ENCODE results near the gene SMARCC2.
"Not testable (repeated sequence)": the region's sequence is repeated elsewhere in the genome, so short reads cannot be mapped to it uniquely, and the experiment has no call there.

The SMARCC2 gene

DNA sequence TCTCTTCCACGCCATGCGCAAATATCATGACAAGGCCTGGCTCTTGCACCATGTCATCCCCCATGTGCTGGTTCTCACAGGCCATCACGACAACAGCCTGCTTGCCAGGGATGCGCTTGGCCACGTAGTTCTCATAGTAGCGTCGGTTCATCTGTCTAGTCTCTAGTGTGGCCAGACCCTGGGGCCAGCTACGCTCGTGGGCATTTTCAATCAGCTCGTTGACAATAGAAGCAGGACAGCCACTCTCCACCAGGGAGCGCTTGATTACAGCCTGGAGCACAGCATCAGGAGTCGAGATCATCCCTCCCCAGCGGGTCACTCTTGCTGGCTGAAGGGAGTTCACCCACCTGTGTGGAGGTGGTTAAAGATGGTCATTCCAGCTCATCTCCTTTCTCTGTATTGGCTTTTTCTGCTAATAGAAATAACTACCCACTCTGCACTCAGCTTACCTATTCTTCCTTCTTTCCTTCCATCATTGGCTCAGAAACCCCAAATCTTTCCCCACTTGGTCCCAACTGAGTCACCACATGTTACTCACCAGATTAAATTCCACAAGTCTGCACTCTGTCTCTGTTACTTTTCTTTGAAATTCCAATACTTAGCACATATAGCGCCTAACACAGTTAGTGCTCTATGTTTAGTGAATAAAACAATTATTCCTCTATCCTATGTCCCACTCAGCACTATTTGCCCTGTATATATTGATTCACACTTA is 17.3 kb upstream of the SMARCC2 start:
- DNase-seq: peak in 4 of 6 experiments; percentile 3 to 28 (median 11)

DNA sequence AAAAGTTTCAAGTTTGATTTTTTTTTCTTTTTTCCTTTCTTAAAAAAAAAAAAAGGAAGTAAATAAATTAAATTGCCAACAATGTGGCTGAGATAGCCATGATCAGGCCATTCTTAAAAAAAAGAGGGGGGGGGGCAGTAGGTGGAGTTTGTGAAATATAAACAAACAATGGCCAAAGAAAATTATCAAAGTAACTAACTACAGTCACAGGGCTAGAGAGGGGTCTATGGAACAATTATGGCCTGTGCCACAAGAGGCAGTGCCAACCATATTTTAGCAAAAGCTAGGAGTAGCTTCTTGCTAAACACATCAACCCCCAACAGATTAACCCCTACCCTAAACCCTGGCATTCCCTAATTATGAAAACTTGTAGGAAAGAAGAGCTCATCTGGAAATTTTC is 16.2 kb upstream of the SMARCC2 start:
- DNase-seq: no peak

DNA sequence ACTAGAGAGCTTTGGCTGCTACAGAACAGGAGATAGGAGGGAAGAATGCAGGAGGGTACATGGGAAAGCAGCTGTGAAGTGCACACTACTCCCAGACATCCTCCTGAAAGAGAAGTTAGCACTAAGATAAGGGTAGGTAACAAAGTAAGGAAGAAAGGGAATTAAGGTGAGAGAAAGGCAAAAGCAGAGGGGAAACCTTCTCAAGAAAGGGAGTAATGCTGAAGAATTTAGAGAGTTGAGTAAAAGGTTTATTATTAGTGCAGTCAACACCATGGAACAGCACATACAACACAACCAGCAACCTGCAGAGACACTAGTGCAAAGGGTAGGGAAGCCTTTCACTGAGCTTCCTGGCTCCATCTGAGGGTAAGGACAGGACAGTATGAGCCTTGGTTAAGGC is 15.0 kb upstream of the SMARCC2 start:
- DNase-seq: no peak

DNA sequence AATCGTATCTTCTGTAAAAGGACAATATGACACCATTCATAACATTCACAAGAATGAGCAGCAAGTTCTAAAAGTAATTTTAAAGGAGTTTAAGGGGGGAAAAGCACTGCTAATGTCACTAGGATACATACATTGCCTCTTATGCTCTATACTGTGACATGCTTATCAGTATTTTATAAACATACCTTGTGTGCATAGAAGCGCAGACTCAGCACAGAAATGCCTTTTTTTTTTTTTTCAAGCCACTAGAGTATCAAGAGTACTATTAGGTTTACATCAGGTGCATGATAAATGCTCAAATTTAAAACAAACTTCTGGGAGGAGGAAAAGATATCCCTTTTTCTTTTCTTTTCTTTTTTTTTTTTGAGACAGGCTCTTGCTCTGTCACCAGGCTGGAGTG is 13.6 kb upstream of the SMARCC2 start:
- DNase-seq: no peak

DNA sequence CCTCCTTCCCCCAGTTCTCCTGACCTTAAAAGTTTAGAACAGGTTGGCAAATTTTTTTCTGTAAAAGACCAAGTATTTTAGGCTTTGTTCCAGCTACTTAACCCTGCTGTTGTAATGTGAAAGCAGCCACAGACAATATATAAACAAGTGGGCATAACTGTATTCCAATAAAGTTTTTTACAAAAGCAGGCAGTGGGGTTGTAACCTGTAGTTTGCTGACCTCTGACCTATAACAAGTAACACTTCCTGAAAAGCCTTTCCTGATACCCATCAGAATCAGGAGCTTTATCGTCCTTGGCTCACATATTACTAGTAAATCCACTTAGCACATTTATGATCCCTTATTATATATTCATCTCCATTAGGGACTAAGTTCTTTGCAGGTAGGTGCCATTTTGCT is 13.1 kb upstream of the SMARCC2 start:
- no peak for DNase-seq

DNA sequence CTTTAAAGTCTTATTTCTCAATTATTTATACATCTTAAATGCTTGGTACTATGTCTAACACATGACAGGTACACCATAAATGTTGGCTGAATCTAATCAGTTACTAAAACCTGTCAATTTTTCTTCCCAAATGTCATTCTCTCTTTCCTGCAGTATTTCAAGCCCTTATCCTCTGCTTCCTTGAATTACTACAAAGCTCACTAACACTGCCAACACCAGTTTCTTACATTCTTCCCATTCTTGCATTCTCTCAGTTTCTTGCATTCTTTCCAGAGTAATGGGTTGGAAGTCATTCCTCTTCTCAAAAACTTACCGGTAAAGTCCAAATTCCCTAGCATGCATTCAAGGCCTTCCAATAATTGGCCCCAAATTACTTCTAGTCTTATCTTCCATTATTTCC is 9.6 kb upstream of the SMARCC2 start:
- DNase-seq: no peak

DNA sequence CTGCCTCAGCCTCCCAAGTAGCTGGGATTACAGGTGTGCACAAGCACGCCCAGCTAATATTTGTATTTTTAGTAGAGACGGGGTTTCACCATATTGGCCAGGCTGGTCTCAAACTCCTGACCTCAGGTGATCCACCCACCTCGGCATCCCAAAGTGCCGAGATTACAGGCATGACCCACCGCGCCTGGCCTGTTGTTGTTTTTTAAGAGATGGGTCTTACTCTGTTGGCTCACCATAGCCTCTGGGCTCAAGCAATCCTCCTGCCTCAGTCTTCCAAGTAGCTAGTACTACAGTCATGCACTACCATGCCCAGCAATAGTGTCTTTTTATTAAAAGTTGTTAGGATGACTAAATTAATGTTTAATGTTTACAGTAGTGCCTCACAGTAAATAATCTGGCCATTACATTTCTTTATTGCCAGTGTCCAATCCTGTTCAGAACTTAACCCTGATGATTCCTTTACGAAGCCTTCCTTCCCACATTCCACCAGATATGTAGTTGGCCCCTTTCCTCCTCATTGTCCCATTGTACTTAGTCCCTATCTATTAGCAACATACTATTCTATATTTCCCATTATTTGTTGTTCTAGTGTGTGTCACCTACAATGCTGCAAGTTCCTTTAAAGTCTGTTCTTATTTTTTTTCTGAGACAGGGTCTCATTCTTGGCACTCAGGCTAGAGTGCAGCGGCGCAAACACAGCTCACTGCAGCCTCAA is 8.8 kb upstream of the SMARCC2 start:
- no peak for DNase-seq

DNA sequence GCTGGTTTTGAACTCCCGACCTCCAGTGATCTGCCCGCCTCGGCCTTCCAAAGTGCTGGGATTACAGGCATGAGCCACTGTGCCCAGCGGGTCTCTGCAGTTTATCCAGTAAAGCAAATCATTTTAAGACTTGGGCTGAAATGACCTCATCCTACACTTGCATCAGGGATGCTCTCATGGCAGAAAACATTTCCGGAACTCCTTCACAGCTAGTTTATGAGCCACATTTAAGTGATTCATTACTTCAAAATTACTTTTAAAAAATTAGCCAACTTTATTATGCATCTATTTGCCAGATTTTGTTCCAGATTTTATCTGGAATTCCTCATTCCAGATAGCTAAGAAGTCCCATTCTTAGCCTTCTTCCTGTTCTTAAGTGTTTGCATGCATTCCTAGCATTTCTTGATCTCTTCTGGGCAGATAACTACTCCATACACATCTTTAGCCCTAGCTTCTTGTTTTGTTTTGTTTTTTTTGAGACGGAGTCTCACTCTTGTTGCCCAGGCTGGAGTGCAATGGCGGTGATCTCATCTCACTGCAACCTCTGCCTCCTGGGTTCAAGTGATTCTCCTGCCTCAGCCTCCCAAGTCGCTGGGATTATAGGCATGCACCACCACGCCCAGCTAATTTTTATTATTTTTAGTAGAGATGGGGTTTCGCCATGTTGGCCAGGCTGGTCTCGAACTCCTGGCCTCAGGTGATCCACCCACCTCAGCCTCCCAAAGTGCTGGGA is 7.7 kb upstream of the SMARCC2 start:
- not testable (repeated sequence) for DNase-seq

DNA sequence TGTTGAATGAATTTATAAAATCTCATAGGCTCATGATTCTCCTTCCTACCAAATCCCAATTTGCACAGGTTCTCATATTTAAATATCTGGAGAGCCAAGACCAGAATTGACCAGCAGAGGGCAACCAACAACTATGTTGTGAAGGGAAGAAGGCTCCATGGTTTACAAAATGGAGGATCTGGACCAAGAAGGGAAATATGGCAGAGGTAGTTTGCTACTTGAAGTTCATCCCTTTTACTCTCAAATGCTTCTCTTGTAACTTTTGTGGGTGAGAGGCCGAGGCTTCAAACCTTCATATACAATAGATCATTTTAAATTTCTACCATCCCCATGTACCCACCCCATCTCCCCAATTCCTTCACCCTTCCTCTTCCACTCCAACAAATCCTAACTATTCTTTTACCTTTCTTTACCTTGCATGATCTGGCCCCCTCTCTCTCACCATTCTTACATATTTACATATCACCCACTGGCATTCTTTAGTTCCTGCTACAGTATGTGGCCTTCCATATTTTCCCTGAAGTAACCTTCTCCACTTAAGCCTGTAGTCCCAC is 3.8 kb upstream of the SMARCC2 start:
- DNase-seq: peak; percentile 17 to 77 (median 64)

DNA sequence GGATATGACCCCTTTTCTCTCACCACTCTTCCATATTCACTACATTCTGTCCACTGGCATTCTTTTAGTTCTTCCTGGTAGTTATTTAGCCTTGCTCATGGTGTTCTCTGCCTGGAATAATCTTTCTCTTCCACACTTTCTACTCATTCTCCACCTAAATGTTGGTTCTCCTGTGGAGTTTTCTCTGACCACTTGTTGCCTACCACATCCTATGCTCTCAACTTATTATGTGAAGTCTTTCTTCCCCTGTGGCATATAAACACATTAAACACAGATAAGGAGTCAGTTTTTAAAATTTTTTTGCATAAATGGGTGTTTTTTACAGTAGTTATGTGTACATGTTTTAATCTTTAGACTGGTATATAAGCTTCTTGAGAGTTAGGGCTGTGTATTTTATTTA is 3.3 kb upstream of the SMARCC2 start:
- no peak for DNase-seq

DNA sequence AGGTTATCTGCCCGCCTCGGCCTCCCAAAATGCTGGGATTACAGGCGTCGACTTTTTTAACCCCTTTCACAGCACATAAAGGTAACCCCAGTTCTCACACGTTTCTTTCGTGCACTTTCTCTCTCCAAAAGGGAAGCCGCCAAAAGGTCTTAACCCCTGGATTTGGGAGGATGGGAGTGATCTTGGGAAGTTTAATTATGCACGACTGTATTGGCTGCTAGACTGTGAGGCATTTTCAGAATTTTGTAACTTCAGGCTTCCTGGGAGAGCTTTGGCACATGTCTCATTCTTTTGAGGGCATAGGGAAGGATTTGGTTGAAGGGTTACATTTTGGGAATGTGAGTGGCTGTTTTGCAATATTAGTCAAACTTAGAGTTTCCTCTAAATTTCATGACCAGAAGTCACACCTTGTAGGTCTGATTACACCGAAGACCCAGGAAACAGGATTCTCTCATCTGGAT is 1.4 kb upstream of the SMARCC2 start:
- no peak for DNase-seq

DNA sequence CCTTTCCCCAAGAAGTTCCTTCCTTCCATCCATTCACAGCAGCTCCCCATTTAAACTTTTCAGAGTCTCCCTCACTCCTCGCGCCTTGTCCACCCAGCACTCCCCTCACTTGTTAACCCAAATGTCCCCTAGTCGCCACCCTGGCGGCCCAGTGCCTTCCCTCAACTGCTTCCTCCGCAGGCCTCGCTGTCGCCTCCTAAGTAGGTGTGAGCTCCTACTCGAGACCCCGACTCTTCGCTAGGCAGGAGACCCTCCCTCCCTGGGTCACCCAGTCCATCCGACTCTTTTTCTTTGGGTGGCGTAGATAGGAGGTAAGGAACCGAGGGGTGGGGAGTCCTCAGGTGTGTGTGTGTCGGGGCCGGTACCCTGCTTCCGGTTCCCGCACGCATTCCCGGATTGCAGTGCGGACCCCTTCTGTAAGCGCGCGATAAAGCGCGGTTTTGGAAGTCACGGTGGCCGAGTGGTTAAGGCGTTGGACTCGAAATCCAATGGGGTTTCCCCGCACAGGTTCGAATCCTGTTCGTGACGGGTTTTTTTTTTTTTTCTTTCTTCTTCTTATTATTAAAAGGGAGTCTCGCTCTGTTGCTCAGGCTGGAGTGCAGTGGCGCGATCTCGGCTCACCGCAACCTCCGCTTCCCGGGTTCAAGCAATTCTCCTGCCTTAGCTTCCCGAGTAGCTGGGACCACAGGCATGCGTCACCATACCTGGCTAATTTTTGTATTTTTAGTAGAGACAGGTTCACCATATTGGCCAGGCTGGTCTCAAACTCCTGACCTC is 823 bp upstream of the SMARCC2 start:
- DNase-seq: peak; percentile 55 to 79 (median 70)

DNA sequence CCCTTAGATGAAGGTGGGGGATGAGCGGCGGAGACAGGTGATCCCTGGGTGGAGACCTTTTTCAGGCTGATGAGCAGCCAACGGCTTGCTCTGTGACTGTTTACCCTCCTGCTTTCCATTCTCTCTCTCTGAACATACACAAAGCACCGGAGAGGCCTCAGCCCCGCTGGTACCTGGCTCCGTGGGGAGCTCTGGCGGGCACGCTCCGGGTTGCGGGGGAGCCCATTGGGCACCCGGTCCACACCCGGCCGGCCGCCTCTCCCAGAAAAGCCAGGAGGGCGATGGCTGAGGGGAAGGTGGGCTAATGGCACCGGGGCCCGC is 545 bp downstream of the SMARCC2 start:
- DNase-seq: peak in 2 of 6 experiments; percentile 42 to 49

DNA sequence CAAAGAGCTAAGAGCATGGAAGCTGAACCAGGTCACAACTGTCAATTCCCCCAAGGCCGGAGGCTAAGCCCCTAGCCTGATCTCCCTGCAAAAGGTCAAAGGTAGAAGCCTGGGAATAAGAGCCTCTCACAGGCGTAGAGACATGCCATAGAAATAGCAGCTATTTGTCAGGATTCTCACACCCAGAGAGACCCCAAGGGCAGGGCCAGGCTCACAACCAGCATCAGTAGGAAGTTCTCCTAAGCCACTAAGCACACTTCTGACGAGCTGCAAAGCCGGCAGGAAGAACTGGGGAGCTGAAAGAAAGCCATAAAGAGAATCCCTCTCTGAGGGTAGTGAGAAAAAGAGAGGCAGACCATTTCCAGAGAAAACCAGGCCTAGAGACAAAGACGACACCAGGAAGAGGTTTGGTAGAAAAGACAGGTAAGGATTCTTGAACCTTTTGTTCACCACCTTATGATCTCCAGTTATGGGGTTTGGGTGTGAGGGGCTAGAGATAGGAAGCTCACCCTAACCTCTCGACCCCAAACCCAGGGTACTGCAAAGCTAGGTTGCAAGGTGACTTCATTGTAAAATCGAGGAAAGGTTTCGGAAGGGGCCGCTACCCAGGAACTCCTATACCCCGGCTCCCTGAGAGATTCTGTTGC is 1.0 kb downstream of the SMARCC2 start:
- peak in 1 of 6 experiments; percentile 21 for DNase-seq

DNA sequence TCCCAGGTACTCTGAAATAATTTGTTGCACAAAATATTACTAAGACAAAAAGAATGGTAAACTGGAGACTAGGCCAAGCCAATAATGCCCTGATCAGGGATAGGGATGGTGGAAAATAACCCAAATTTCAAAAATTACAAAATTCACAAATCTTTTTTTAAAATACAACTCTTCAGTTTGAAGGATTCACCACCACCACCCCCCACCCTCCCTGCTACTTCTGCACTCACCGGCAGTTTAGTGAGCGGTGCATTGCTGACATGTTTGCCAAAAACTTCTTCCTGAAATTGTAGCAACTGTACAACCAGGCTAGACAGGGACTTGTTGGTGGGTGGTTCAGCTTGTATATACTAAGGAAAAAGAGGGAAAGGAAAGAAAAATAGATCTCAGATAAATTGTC is 2.3 kb downstream of the SMARCC2 start:
- DNase-seq: no peak

DNA sequence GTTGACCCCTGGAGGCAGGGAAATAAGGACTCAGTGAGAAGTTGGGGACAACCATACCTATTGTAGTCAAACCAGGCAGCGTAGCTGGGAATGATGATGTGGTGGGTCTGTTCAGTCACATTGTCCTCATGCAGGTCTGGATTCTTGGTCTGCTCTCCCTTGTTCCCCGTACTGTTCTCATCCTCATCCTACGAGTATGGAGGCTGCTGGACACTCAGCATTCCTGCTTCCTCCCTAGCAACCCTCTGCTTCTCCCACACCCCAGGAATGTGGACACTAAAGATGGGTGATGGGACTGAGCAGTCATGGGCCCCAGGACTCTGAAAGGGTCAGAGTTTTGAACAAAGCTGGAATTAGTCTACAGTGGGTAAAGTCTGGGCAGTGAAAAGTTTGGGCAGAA is 10.9 kb downstream of the SMARCC2 start:
- no peak for DNase-seq

DNA sequence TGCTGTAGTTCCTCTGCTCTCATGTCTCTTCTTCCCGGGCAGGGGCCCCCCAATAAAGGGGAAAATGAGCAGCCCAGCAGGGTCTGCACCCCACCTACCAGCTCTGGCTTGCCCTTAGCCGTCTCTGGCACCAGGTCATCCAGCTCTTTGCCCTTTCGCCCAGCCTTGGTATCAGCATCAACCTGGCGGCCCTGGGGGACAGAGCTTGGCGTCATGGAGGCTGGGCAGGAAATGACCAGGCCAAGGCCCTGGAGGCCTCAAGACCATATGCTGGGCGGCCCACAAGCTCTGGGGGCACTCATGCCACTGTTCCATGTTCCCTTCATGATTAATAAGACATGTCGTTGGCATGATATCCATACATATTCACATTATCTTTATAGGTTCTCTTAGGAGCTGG is 16.4 kb downstream of the SMARCC2 start:
- no peak for DNase-seq

DNA sequence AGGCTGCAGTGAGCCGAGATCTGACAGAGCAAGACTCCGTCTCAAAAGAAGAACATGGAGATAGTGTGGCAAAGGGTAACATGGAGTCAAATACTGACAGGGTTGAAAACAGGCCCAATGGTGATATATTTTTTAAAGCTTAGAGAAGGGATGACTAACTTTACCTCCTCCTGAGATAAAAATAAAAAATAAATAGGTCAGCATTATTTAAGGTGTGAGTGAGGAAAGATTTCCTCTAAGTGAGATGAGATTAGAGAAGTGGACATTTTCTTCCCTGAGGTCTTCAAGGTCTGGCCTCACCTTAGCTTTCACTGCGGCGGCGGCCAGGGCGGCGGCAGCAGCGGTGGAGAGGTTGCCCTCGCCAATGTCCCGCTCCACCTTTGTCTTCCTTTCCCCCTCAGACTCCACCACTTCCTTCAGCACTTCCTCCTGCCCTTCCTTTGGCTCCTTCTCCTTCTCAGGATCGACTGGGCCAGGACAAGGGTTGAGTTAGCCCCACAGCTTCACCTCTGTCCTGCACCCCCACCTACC is 20.0 kb downstream of the SMARCC2 start:
- no peak for DNase-seq

DNA sequence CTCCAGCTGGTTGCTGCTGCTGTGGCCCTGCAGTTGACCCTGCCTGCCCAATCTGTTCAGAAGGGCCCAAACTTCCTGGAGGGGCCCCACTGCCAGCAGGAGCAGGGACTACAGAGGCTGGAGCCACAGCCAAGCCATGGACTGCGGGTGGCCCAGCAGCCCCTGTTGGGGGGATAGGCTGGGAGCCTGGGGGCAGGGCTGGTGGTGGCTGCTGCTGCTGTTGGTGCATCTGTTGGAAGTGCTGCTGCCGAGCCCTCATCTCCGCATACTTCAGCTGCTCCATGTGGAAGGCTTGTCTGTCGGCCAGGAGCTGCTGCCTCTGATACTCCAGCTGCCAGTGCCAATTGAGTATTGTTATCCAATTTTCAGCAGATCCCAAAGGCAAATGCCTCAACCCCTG is 23.9 kb downstream of the SMARCC2 start:
- DNase-seq: no peak

DNA sequence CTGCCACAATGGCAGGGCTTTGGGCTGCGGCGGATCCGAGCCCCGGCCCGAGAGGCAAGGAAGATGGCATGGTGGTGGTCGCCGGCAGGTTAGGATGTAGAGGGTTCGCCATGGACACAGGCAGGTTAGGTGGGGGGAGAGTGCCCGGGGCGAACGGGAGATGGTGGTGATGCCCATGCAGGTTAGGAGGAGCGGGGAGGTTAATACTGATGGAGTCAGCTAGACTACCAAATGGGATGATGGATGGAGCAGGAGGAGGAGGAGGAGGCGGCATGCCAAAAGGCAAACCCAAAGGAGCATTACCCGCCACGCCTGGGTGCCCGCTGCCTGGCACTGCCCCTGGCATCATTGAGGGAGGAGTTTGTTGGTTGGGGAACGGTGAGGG is 24.9 kb downstream of the SMARCC2 start:
- peak in 1 of 6 experiments; percentile 4 for DNase-seq

DNA sequence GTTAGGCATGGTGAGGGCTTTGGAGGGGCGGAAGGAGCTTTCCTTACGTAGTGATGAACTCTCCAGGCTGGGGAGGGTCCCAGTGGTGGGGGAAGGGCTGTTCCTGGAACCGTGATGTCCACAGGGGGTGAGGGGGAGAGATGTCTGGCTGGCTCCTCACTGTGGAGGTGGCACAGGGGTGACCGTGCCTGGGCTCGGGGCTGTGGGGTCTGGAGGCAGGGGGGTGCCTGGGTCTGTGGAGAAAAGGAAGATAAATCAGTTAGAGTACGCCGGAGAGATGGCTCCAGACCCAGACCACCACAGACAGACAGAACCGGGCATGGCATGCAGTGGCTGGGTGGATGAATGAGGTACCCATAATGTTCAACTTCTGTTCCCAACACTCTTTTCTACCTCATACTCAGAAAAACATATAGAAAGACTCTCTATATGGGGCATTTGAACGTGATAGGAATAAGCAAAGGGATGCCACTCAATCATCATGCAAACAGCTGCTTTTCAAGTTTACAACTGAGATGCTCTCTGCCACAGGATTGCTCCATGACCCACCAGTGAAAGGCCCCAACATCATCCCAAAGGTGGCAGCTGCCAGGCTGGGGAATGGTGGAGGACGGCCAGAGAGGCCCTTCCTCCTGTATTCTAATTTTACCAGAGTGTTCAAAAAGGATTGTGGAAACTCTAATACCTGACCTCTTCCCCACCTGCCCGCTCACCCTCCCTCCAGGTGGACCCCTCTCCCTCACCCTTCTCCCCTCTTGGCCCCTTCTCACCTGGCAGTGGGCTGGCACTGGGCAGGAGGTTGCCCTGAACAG is 25.5 kb downstream of the SMARCC2 start:
- no peak for DNase-seq
